K562 (cell line): ENCODE results near the gene COASY. TPM values are rescaled to one million over a fixed set of nuclear protein-coding genes. Genes with fewer than 3 reads are reported as not detected.
A peak's percentile ranks its signal among the peaks of the same experiment; 100 is the strongest.

ENCODE experiments used
- BMI1 ChIP-seq: fragments of 150-350 bp; IDR thresholded peaks from 2 replicates; pipeline ENCODE4 v1.6.1; 2014; ENCODE audit warnings: low read length
- CBX3 ChIP-seq, 2 experiments: IDR thresholded peaks; 1 replicate in 1 of 2; 2 replicates in 1 of 2; pipeline ENCODE4 v1.6.1; 2012; ENCODE audit warnings: inconsistent platforms in 2 of 2, low read length in 2 of 2, borderline replicate concordance in 1 of 2, control low read depth in 1 of 2
- CTBP1 ChIP-seq: fragments of 450-650 bp; IDR thresholded peaks from 2 replicates; pipeline ENCODE4 v1.6.1; 2016; ENCODE audit warnings: borderline replicate concordance
- CTCFL ChIP-seq: IDR thresholded peaks from 2 replicates; pipeline ENCODE4 v1.6.1; 2011; ENCODE audit warnings: borderline replicate concordance, low read depth, mild to moderate bottlenecking, moderate library complexity, low read length; ENCODE audit not compliant: insufficient read depth, poor library complexity, severe bottlenecking
- GTF2B ChIP-seq: IDR thresholded peaks from 2 replicates; pipeline ENCODE4 v1.6.1; 2011; ENCODE audit not compliant: insufficient read length; ENCODE audit errors: extremely low read depth
- HDAC2 ChIP-seq: fragments of 450-650 bp; IDR thresholded peaks from 2 replicates; pipeline ENCODE4 v1.6.1; 2016; ENCODE audit warnings: mild to moderate bottlenecking
- HIVEP1 ChIP-seq: fragments of 250-450 bp; sonication (Bioruptor Pico); IDR thresholded peaks from 2 replicates; pipeline ENCODE4 v1.4.0; 2020; ENCODE audit warnings: mild to moderate bottlenecking
- ILK ChIP-seq: fragments of 450-650 bp; IDR thresholded peaks from 2 replicates; pipeline ENCODE4 v1.6.1; 2016; ENCODE audit warnings: missing genetic modification characterization, low read depth, mild to moderate bottlenecking, missing compliant biosample characterization, moderate library complexity, borderline replicate concordance
- MECOM ChIP-seq: fragments of 250-450 bp; sonication (Bioruptor Pico); IDR thresholded peaks from 2 replicates; pipeline ENCODE4 v1.8.0; 2022; ENCODE audit warnings: inconsistent platforms
- MEF2D ChIP-seq: conservative IDR thresholded peaks from 2 replicates; pipeline ENCODE4 v1.6.1; 2016; ENCODE audit warnings: low read depth, missing genetic modification characterization, missing compliant biosample characterization
- MTA3 ChIP-seq: fragments of 450-650 bp; formaldehyde crosslinking; IDR thresholded peaks from 2 replicates; pipeline ENCODE4 v1.6.1; 2017; ENCODE audit warnings: mild to moderate bottlenecking, borderline replicate concordance
- MTF1 ChIP-seq: fragments of 250-450 bp; sonication (Bioruptor Pico); IDR thresholded peaks from 2 replicates; pipeline ENCODE4 v1.9.0; 2021; ENCODE audit warnings: moderate library complexity, mild to moderate bottlenecking, inconsistent platforms, borderline replicate concordance
- NCOR1 ChIP-seq: fragments of 450-650 bp; IDR thresholded peaks from 2 replicates; pipeline ENCODE4 v1.6.1; 2016; ENCODE audit warnings: mild to moderate bottlenecking, moderate library complexity
- NFRKB ChIP-seq: fragments of 450-650 bp; IDR thresholded peaks from 2 replicates; pipeline ENCODE4 v1.6.1; 2016; ENCODE audit warnings: low read depth
- PATZ1 ChIP-seq: fragments of 250-450 bp; sonication (Bioruptor Pico); IDR thresholded peaks from 2 replicates; pipeline ENCODE4 v1.5.0; 2020; ENCODE audit warnings: mild to moderate bottlenecking, borderline replicate concordance
- POLR3A ChIP-seq: IDR thresholded peaks from 2 replicates; pipeline ENCODE4 v1.6.1; 2011; ENCODE audit warnings: borderline replicate concordance, mild to moderate bottlenecking, moderate library complexity; ENCODE audit not compliant: insufficient read length, insufficient read depth; ENCODE audit errors: extremely low read depth
- POLR3G ChIP-seq: IDR thresholded peaks from 2 replicates; pipeline ENCODE4 v1.6.1; 2011; ENCODE audit not compliant: insufficient read length, insufficient replicate concordance; ENCODE audit errors: extremely low read depth
- SP2 ChIP-seq: IDR thresholded peaks from 2 replicates; pipeline ENCODE4 v1.6.1; 2011; ENCODE audit warnings: mild to moderate bottlenecking, low read depth, low read length, moderate library complexity; ENCODE audit not compliant: poor library complexity, severe bottlenecking; ENCODE audit errors: extremely low read depth
- ZKSCAN1 ChIP-seq: fragments of 150-350 bp; IDR thresholded peaks from 2 replicates; pipeline ENCODE4 v1.6.1; 2016; ENCODE audit warnings: low read depth, low read length
- ZNF24 ChIP-seq: fragments of 450-650 bp; IDR thresholded peaks from 2 replicates; pipeline ENCODE4 v1.6.1; 2016
- ZNF695 ChIP-seq: fragments of 450-650 bp; formaldehyde crosslinking; IDR thresholded peaks from 2 replicates; pipeline ENCODE4 v1.4.0; 2020; ENCODE audit warnings: mild to moderate bottlenecking, moderate library complexity
- polyA plus RNA-seq, 8 experiments: library from polyadenylated mRNA; depleted of rRNA in 4 of 8; stranded (reverse) in 5 of 8; unstranded in 3 of 8; fragments of >200 nt; fragmentation: Nextera tagmentation in 2 of 8; fragmentation: Illumina TruSeq in 1 of 8; extraction: Ambion mirVana in 2 of 8; extraction: Trizol in 1 of 8; gene quantifications; 2 replicates each; pipeline versions ENCODE4 v1.2.1 to v1.2.3, GENCODE V29; 2011 to 2014; ENCODE audit warnings: inconsistent platforms in 1 of 8, missing spikeins in 1 of 8
- total RNA-seq, 7 experiments: library from RNA; depleted of rRNA in 6 of 7; stranded (reverse); fragments of >200 nt in 6 of 7; fragmentation: Illumina TruSeq in 2 of 7; extraction: Trizol in 2 of 7; gene quantifications; 2 replicates each; pipeline versions ENCODE4 v1.2.1 to v1.2.3, GENCODE V29; 2011 to 2021; ENCODE audit warnings: low replicate concordance in 1 of 7
- TF ChIP-seq, protein P1 (sequence below): fragments of 450-650 bp; IDR thresholded peaks from 2 replicates; pipeline ENCODE4 v1.6.1; 2016

The COASY gene
- total and polyA plus RNA-seq, 9 of the 15 experiments (the other 6 are each of a cell fraction or from before 2014, with no cell fraction given): 25.4 to 175 (median 62.3) TPM

GRCh38 chr17:42535155-42536047 lies 26.5 kb upstream of the COASY start (continued):
- TF ChIP-seq NCOR1 (0 out of 2 replicates have a peak, but pooled peaks have one; percentile 14), CTBP1 (peak; percentile 13; the same call in 1 of the 2 replicates), MEF2D (tag) (peak; percentile 93), BMI1 (no peak), POLR3G (no peak), ZNF695 (CRISPR knock-in tag) (peak; percentile 90; the same call in 1 of the 2 replicates), SP2 (no peak), NFRKB (peak; percentile 82), MTA3 (no peak; the same call in none of the 2 replicates), MECOM (CRISPR knock-in tag) (peak; percentile 96), HIVEP1 (CRISPR knock-in tag) (peak; percentile 97), GTF2B (no peak), CTCFL (no peak), ZNF24 (no peak; the same call in 1 of the 2 replicates), CBX3 (IDR thresholded peaks at IDR 0.05; ENCODE audit: borderline replicate concordance in 1 of 2, low read length in 2 of 2) (no peak), PATZ1 (CRISPR knock-in tag) (peak; percentile 89; the same call in 1 of the 2 replicates), MTF1 (CRISPR knock-in tag) (peak; percentile 93), POLR3A (no peak), ILK (tag) (peak; percentile 74; the same call in 1 of the 2 replicates), ZKSCAN1 (no peak), HDAC2 (0 out of 2 replicates have a peak, but pooled peaks have one; percentile 75)
- TF ChIP-seq, protein P1, sequence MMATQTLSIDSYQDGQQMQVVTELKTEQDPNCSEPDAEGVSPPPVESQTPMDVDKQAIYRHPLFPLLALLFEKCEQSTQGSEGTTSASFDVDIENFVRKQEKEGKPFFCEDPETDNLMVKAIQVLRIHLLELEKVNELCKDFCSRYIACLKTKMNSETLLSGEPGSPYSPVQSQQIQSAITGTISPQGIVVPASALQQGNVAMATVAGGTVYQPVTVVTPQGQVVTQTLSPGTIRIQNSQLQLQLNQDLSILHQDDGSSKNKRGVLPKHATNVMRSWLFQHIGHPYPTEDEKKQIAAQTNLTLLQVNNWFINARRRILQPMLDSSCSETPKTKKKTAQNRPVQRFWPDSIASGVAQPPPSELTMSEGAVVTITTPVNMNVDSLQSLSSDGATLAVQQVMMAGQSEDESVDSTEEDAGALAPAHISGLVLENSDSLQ: 0 out of 2 replicates have a peak, but pooled peaks have one; percentile 5
